H54 (cell line): ENCODE measurements around the gene ADPRM.

ENCODE experiments used
- DNase-seq: peaks from one replicate; pipeline ENCODE4 v3.0.0; 2011; ENCODE audit warnings: low spot score, mixed read lengths; ENCODE audit not compliant: insufficient read length
- FAIRE-seq: peaks from 3 replicates; lab custom pipeline; 2011; peaks lifted over from hg19 to GRCh38; lab: Jason Lieb, UNC
- POLR2A ChIP-seq: IDR thresholded peaks from 2 replicates; pipeline ENCODE4 v1.6.1; 2011; ENCODE audit warnings: low read depth, mild to moderate bottlenecking, low read length

The ADPRM gene

DNA sequence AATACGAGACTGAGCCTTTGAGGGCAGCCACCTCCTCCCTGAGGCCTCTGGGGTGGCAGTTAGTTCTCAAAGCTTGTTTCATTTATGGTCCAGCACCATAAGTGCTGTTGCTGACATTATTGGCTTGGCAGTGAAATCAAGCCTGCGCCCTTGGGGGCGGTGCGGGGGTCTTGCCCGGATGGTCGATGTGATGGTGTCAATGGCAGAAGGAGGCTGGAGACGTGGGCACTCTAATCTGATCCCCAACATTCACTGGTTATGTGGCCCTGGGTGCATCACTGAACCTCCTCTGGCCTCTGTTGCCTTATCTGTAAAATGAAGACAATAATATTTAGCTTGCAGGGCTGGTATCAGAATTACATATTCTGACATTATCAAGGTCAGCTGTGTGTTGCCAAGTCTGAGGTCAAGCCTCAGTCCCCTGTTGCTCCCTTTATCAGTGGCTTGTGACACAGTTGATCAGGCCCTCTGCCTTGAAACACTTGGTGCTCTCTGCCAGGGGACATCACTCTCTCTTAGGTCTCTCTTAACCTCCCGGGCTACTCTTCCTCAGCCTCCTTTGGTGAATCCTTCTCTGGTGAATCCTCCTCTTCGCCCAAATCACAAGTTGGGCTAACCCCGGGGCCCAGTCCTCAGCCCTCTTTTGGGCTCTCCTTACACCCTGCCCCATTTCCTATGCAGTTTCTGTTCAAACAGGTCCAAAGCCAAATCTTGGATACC is 44.2 kb downstream of the ADPRM start:
- no peak for FAIRE-seq
- DNase-seq: no peak
- no peak for TF ChIP-seq POLR2A

DNA sequence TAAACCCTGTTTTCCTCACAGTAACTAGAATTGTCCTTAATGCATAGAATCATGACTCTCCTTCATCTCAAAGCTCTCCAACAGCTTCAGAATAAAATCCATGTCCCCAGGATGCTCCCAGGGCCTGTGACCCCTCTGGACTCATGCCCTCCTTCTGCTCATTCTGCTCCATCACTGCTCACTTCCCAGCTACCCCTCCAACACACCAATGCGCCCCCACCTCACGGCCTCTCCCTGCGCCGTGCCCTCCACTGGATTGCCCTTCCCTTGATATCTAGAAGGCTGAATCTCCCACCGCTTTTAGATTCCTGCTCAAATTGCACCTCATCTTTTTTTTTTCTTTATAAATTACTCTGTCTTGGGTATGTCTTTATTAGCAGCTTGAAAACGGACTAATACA is 45.0 kb downstream of the ADPRM start:
- no peak for FAIRE-seq
- DNase-seq: no peak
- no peak for TF ChIP-seq POLR2A

DNA sequence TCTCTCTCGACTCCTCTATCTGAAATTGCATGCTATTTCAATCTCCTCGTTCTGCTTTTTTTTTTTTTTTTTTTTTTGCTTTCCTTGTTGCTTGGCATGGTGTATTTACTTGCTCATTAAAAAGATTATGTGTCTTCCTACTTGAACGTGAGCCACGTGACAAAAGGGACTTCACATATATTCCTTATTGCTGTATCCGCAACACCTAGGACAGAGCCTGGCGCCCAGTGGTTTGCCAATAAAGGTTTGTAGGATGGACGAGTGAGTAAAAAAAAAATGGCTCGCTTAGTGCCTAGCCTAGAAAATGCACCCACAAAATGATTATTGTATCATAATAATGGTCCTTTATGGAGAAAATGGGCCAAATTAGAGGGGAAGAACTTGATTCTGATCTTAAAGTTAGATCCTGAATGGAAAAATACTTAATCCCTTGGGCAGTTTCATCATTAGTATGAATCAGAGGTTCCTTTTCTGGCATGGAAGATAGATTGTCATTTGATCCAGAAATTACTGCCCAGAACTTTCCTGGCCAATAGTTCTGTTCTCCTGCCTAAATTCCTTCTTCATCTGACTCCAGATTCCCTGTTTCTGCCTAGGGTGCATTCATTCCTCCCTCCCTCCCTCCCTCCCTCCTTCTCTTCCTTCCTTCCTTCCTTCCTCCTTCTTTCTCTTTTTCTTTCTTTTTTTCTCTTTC is 46.1 kb downstream of the ADPRM start:
- TF ChIP-seq POLR2A: no peak
- FAIRE-seq: no peak
- no peak for DNase-seq

DNA sequence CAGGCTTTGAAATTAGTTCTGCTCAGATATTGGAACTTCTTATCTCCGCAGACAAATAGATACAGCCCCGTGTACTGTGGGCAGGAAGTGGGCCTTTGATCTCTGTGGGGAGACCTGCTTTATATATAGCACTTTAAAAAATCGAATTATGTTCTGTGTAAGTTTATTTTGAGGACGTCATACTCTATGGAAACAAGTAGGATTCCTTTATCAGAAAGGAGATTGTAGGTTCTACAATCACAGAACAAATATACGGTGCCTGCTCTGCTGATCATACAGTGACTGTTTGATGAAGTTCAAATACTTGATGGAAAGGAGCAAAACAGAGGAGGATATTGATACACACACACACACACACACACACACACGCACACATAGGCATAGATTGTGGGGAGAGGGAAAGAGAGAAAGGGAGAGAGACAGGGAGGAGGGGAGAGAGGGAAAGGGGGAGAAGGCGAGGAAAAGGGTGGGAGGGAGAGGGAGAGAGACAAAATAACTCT is 47.2 kb downstream of the ADPRM start:
- FAIRE-seq: no peak
- no peak for TF ChIP-seq POLR2A

DNA sequence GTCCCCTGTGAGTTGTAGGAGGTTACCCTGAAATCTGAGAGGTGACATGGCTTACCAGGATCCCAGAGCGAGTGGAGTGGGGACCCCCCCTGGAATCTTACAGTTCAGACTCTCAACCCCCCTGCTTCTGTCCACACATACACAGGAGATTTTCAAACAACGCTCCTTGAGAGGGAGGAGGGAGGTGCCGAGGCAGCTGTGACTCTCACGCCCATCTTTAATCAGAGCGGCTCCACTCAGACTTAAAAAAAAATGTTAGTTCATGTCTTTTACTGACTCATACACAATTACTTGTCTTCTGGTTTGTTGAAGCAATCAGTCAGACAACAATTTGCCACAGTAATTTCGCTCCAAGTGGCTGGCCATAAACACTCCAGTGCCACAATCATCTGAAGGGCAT is 47.8 kb downstream of the ADPRM start:
- no peak for DNase-seq
- no peak for TF ChIP-seq POLR2A
- no peak for FAIRE-seq

More for the DNA sequence above, 47.2 kb downstream of the ADPRM start:
- no peak for DNase-seq

DNA sequence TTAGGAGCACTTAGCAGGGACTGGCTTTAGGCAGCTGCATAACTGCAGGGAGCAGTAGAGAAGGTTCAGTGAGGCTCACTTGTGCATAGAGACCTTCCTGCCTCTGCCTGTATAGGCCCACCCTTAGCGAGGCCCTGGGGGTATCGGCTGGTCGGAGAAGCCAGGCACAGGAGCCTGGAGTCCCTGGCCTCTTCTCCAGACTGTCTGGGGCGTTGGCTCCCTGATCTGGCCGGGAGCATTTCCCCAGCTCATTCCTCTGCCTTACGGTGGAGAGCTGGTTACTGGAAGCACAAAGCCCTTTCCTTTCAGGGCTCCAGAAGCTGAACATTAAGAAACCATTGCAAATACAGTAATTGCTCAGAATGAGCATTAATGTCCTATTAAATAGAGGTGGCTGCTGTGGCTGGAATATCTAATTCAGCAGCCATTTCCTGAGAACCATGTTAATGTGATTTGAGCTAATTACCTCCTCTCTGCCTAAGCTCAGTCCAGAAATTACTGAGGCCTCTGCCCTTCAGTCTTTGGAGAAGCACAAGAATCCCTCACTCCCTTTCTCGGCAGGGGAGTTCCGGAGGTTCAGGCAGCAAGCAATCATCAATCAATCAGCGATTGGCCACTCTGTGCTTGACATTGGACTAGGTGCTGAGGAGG is 51.3 kb downstream of the ADPRM start:
- TF ChIP-seq POLR2A: no peak
- FAIRE-seq: no peak
- no peak for DNase-seq

DNA sequence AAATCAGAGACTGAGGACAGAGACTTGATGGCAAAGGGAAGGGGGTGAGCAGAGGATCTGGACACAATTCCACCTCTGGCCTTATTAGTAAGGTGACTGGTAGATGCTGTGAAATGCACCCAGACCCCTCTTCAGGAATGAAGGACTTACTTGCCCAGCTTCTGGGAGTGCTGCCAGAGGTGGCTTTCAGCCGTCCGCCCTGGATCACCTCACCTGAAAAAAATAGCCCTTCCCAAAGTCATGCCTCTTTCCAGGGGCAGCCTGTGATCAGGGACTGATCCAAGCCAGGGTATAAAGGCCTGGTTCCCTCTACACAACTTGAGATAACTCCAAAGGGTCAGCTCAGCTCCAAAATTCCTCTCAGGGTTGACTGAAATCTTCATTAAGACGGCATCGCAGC is 52.8 kb downstream of the ADPRM start:
- DNase-seq: no peak
- no peak for TF ChIP-seq POLR2A
- no peak for FAIRE-seq

DNA sequence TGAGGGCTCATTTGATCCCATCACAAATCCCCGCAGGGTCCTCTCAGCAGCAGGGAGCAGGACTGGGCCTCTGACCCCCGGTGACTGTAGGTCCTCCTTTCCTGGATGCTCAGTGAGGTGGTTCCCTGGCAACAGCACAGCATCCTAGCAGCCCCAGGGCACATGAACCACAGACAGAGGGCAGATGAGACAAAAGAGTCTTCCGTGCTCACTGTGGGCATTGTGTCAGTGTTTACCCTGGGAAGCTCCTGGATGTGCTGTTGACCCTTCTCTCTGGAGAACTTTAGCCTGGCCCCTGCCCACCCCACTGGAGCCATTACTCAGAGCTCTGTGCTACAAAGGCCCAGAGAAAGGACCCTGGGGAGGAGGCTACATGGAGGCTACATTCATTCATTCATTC is 54.2 kb downstream of the ADPRM start:
- TF ChIP-seq POLR2A: no peak
- DNase-seq (no peak), FAIRE-seq (no peak)

DNA sequence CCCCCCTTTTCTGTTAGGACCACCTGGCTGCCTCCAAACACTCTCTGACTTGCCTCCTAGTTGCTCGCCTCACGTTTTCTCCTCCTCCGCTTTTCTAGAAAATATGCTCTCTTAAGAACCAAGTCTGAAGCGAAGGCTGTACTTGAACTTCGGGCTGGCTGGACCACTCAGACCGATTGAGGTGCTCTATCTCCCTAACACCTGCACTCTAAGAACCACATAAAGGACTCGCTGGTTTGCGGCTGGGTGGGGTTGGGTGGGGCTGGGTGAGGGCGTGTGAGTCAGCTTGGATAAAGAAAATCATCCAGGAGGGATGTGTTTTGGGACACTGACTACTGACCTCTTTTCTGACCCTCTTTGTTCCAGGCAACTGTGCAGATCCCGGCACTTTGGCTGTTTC is 55.3 kb downstream of the ADPRM start:
- no peak for DNase-seq
- TF ChIP-seq POLR2A: no peak
- FAIRE-seq: no peak

DNA sequence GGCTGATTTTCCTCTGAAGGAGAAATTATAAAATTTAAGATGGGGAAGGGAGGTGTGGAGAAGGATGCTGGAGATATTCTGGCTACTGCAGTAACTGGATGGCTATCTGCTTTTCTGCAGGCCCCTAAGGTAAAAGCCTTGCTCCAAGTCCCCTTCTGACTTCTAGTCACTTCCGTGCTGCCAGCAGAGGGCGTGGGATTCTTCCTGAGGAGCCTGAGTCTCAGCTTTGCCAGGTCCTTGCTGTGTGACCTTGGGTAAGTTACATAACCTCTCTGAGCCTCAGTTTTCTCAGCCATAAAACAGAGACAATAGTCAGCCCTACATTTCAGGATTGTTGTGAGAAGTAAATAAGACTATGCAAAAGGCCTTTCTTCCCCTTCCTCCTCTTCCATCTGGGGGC is 56.7 kb downstream of the ADPRM start:
- TF ChIP-seq POLR2A: no peak
- no peak for FAIRE-seq
- peak; percentile 35 for DNase-seq

DNA sequence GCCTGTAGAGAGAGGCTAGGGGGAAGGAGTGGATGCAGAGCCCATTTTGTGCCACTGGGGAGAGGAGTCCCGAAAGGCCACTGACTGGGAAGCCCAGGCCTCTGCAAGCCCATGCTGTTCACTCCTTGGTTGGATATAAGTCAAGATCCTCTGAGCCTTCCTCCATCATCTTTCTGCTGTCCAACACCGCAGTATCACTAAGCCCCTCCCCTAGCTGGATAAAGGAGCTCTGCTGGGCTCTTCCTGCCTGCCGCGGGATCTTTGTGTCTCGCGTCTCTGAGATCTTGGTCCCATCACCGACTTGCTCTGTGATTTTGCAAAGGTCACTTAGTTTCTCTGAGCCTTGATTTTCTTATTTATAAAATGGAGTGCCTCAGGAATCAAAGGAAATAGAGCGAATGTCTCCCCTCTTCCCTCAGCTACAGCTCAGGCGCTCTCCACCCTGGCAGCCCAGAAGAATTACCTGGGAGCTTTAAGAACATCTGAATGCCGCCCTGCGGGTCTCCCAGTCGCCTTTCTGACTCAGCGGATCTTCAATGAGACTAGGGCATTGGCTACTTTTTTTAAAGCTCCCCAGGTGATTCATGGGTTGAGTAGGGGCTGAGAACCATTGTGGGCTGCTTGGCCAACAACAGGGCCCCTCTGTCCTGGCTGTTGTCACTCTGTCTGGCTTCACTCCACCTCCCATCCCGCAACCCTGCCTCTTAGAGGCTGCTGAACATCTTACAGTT is 57.6 kb downstream of the ADPRM start:
- FAIRE-seq (no peak), DNase-seq (no peak)
- TF ChIP-seq POLR2A: no peak

DNA sequence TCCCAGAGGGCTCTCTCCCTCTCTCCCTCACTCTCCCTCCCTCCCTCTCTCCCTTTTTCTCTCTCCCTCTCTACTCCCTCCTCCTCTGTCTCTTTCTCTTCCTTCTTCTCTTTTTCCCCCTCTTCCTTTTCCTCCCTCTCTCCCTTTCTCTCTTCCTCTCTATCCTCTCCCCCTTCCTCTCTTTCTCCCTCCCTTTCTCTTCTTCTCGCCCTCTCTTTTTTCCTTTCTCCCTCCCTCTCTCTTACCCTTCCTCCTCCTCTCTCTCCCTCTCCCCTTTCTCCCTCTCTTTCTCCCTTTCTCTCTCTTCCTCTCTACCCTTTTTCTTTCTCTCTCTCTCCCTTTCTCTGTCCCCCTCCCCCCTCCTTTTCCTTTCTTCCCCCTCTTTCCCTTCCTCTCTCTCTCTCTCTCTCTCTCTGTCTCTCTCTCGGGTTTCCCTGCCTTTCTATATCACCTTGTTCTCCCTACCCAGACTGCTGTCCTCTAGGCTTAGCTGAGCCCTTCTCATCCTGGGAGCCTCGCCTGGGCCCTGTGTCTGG is 58.3 kb downstream of the ADPRM start:
- TF ChIP-seq POLR2A: no peak
- no peak for FAIRE-seq
- no peak for DNase-seq

DNA sequence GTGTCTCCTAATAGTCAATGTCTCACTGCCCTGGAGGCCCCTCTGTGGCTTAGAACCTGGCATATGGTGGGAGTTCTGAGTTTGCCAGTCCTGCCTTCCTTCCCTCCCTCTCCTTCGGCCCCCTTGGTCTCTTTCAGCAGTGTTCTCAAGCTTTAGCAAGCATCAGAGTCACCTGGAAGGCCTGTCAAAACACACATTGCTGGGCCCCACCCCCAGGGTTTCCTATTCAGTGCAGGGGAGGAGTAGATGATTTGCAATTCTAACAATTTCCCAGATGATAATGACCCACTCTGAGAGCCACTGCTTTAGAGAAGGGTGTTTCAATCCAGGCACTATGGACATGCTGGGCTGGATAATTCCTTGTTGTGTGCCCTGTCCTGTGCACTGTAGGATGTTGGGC is 58.8 kb downstream of the ADPRM start:
- DNase-seq (no peak), FAIRE-seq (no peak)
- TF ChIP-seq POLR2A: no peak
